ENCODE results near the gene RHOH.

The RHOH gene

GRCh38 chr4:40195182-40196177 is 1.4 kb upstream of the RHOH start:
- no peak for TF ChIP-seq CEBPB (IDR thresholded peaks at IDR 0.05)
- TF ChIP-seq RAD21 (IDR thresholded peaks at IDR 0.05; ENCODE audit: low read depth): no peak
- TF ChIP-seq REST (IDR thresholded peaks at IDR 0.05; ENCODE audit: low read depth): no peak
- TF ChIP-seq FOXM1 (IDR thresholded peaks at IDR 0.05; ENCODE audit: borderline replicate concordance, low read depth): no peak
- no peak for TF ChIP-seq CREB1 (IDR thresholded peaks at IDR 0.05; ENCODE audit: low read depth)
- TF ChIP-seq YY1 (IDR thresholded peaks at IDR 0.05; ENCODE audit: low read depth): no peak
- TF ChIP-seq MAX (IDR thresholded peaks at IDR 0.05): no peak
- no peak for TF ChIP-seq TCF12 (IDR thresholded peaks at IDR 0.05; ENCODE audit: low read depth)
- no peak for TF ChIP-seq ZBTB7A (IDR thresholded peaks at IDR 0.05; ENCODE audit: low read depth)
- no peak for TF ChIP-seq EGR1 (IDR thresholded peaks at IDR 0.05)
- TF ChIP-seq TAF1 (IDR thresholded peaks at IDR 0.05; ENCODE audit: low read depth): no peak
- TF ChIP-seq EP300 (IDR thresholded peaks at IDR 0.05; ENCODE audit: borderline replicate concordance): no peak
- TF ChIP-seq NFIC (IDR thresholded peaks at IDR 0.05): no peak
- no peak for TF ChIP-seq TEAD4 (IDR thresholded peaks at IDR 0.05)
- TF ChIP-seq USF1 (IDR thresholded peaks at IDR 0.05): no peak

GRCh38 chr4:40196272-40196671 is 559 bp upstream of the RHOH start:
- TF ChIP-seq NFIC (IDR thresholded peaks at IDR 0.05) (no peak), REST (IDR thresholded peaks at IDR 0.05; ENCODE audit: low read depth) (no peak), TCF12 (IDR thresholded peaks at IDR 0.05; ENCODE audit: low read depth) (no peak), EGR1 (IDR thresholded peaks at IDR 0.05) (no peak), CEBPB (IDR thresholded peaks at IDR 0.05) (no peak)

- no peak for TF ChIP-seq REST (IDR thresholded peaks at IDR 0.05; ENCODE audit: low read depth)
These were observed 1.3 kb downstream of the RHOH start for GRCh38 chr4:40197879-40198689.

GRCh38 chr4:40199179-40199670 is 2.4 kb downstream of the RHOH start:
- TF ChIP-seq MAX (IDR thresholded peaks at IDR 0.05): no peak
- TF ChIP-seq EGR1 (IDR thresholded peaks at IDR 0.05): no peak
- TF ChIP-seq ZBTB7A (IDR thresholded peaks at IDR 0.05; ENCODE audit: low read depth): no peak
- no peak for TF ChIP-seq YY1 (IDR thresholded peaks at IDR 0.05; ENCODE audit: low read depth)
- no peak for TF ChIP-seq REST (IDR thresholded peaks at IDR 0.05; ENCODE audit: low read depth)
- no peak for TF ChIP-seq CREB1 (IDR thresholded peaks at IDR 0.05; ENCODE audit: low read depth)
- TF ChIP-seq NFIC (IDR thresholded peaks at IDR 0.05): no peak
- no peak for TF ChIP-seq EP300 (IDR thresholded peaks at IDR 0.05; ENCODE audit: borderline replicate concordance)
- TF ChIP-seq USF1 (IDR thresholded peaks at IDR 0.05): no peak
- TF ChIP-seq TCF12 (IDR thresholded peaks at IDR 0.05; ENCODE audit: low read depth): no peak
- TF ChIP-seq TAF1 (IDR thresholded peaks at IDR 0.05; ENCODE audit: low read depth): no peak
- TF ChIP-seq RAD21 (IDR thresholded peaks at IDR 0.05; ENCODE audit: low read depth): no peak
- TF ChIP-seq CEBPB (IDR thresholded peaks at IDR 0.05): no peak
- TF ChIP-seq TEAD4 (IDR thresholded peaks at IDR 0.05): no peak
- no peak for TF ChIP-seq FOXM1 (IDR thresholded peaks at IDR 0.05; ENCODE audit: borderline replicate concordance, low read depth)
